Measurements from ENCODE around the gene CFAP90.

The CFAP90 gene

GRCh38 chr5:7784683-7785380 lies 66.1 kb downstream of the CFAP90 start:
- no peak overlapping the region for H3K27ac ChIP-seq
- no peak for DNase-seq (ENCODE audit: low read depth, low spot score)

- no peak overlapping the region for H3K27ac ChIP-seq
- no peak for DNase-seq (ENCODE audit: low read depth, low spot score)
Observed at GRCh38 chr5:7781899-7782298, 69.0 kb downstream of the CFAP90 start.
